Mesenteric fat pad (tissue), 1 donor: ENCODE data around the gene SLC9A2. TPM values are rescaled to one million over a fixed set of nuclear protein-coding genes. Genes with fewer than 3 reads are reported as not detected.

Source experiments
- DNase-seq: peaks from one replicate; pipeline ENCODE4 v3.0.0-alpha.2; 2020; ENCODE audit warnings: low spot score
- total RNA-seq: library from RNA; stranded (reverse); fragmentation: NEBNext Ultra II Directional; extraction: Animal tissue kit (Norgen Biotek cat#: 25700); gene quantifications from one replicate; pipeline ENCODE4 v1.2.1, GENCODE V29; 2021
- donor health status: DM: yes; HTN: yes; CAD: no.

Gene SLC9A2
- total RNA-seq, 1 donor from 2014 or later = not detected

- no peak for DNase-seq
Observed at GRCh38 chr2:102672107-102672776, 52.9 kb downstream of the SLC9A2 start.

GRCh38 chr2:102674370-102674769 is 55.0 kb downstream of the SLC9A2 start:
- DNase-seq = no peak

- no peak for DNase-seq
Observed at GRCh38 chr2:102674836-102675235, 55.5 kb downstream of the SLC9A2 start.

GRCh38 chr2:102677244-102678215 is 58.2 kb downstream of the SLC9A2 start:
- no peak for DNase-seq

GRCh38 chr2:102678442-102678841 is 59.1 kb downstream of the SLC9A2 start:
- no peak for DNase-seq

DNA sequence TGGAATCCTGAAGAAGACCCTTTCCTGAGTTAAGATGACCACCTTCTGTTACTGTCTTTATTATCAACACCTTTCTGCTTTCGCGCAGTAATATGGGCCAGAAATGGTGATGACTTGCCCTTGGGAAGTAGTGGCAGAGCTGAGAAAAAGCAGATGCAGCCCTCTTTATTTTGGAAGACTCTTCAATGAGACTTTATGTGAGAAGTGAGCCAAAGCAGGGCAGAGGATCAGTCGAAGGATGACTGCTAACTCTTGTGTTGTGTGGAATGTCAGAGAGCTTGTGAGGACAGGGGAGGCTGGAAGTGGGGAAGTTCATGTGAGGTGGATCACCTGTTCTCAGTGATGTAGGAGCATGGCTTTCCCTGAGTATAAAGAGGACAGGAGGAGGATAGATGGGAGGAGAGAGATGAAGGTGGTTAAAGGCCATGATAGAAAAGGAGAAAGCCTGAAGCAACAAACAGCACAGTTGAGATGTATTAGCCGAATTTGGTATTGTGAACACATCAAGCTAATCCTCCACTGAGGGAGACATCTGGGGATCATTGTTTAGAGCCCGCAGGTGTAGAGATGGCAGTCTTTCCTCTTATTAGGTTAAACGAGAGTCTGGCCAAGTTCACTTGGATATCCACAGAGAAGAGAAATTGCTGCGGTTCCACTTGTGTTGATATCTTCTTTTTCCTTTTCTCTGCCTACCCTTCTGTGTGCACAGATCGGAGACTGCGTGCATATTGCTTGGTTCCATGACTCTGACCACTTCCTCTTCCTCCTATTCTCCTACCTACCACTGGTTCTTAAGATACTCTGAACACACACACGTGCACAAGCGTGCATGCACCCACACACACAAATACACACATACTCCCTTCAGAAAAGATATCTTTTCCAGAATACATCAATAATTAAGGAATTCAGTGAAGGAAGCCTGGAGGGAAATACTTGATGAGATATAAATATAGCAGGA is 67.4 kb downstream of the SLC9A2 start:
- DNase-seq = no peak

GRCh38 chr2:102690012-102690411 is 70.7 kb downstream of the SLC9A2 start:
- no peak for DNase-seq

DNA sequence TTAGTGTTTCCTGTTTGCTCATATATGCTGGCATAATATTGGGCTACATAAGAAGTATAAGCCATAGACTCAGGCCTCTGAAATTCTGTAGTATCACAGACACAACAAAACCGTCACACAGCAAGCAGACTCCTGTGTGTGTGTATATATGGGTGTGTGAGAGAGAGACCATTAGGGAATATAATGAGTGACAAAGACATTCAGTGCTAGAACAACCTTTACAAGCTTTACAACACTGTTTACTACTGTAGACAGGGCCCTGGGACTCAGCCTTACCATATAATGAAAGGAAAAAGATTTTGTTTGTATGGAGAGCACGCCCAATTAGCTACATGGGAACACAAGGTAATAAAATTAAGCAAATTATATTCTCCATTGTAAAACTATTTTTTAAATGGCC is 77.1 kb downstream of the SLC9A2 start:
- DNase-seq = no peak

- no peak for DNase-seq
Observed at GRCh38 chr2:102698369-102699111, 79.2 kb downstream of the SLC9A2 start.

DNA sequence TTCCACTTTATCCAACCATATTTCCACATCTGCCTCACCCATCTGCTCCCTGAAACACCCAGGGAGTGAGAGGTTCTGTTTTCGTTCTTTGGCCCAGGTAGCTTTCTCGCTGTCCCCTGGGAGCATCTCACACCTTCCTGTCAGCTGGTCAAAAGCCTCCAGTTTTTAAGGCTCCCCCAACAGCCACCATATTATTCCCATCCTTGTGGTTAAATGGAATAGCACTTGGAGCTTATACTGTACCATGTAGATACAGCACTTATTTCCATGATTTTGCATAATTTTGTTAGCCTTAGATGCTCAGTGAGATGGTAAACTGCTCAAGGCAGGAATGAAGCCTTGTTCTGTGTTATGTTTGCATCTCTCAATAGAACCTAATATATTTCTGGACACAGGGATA is 84.0 kb downstream of the SLC9A2 start:
- no peak for DNase-seq

DNA sequence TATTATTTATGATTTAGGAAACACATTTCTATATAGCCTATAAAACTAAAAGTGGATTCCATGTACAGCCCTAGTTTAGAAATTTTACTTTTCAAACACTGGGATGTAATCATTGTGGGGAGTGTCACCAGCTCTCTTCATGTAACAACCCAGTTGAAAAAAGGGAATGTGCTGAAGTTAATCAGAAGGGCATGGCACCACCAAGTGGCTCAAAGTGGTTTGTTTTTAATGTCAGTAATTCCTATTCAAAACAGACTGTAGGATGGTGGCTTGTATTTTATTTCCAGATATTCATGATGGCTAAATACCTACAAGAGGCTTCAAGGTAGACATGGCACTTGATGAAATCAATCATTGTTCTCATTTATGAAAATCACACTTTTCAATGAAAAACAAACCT is 84.4 kb downstream of the SLC9A2 start:
- DNase-seq = no peak

DNA sequence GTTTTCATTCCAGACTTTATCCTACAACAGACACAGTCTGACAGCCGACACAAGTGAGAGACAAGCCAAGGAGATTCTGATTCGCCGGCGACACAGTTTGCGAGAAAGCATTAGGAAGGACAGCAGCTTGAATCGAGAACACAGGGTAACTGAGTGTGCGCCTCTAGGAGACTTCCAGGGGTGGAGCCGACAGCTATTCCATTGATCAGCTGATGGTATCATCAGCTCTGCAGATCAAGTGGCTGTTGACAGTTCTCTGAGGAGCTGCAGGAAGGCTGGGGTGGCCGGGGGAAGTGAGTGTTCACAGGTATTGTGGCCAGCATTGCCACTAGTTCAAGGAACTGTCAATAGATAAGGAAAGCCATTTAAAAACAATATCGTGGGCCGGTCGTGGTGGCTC is 85.2 kb downstream of the SLC9A2 start:
- no peak for DNase-seq

- no peak for DNase-seq
Observed at GRCh38 chr2:102707796-102708695, 88.7 kb downstream of the SLC9A2 start.

- DNase-seq = no peak
Observed at GRCh38 chr2:102708847-102709559, 89.7 kb downstream of the SLC9A2 start.

DNA sequence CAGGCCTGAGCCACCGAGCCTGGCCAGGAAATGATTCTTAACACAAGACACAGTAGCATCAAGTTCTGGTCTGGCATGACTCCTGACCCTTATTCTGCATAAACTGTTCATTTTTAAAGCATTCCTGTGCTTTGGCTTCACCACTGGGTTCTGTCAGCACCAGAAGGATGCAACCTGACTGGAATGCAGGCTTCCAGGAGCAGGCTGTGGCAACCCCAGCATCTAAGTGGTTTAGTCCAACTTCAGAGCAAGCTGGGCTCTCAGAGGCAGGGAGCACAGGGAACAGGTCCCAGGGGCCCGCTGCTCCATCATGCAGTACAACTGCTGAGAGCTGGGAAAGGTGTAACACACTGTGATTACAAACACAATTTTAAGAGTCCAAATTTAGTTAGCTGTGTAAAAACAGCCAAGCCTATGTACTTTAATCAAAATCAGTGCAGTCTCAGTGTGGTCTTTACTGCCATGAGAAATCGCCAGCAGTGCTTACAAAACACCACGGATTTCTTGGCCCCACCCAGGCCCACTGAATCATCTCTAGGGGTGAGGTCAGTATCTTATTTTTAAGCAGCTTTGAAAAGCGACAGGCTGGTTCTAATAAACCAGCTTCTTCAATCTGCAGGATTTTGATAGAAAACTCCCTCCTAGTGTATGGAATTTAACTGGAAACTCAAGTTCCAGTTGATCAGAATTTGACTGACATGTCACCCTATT is 98.1 kb downstream of the SLC9A2 start:
- no peak for DNase-seq

DNA sequence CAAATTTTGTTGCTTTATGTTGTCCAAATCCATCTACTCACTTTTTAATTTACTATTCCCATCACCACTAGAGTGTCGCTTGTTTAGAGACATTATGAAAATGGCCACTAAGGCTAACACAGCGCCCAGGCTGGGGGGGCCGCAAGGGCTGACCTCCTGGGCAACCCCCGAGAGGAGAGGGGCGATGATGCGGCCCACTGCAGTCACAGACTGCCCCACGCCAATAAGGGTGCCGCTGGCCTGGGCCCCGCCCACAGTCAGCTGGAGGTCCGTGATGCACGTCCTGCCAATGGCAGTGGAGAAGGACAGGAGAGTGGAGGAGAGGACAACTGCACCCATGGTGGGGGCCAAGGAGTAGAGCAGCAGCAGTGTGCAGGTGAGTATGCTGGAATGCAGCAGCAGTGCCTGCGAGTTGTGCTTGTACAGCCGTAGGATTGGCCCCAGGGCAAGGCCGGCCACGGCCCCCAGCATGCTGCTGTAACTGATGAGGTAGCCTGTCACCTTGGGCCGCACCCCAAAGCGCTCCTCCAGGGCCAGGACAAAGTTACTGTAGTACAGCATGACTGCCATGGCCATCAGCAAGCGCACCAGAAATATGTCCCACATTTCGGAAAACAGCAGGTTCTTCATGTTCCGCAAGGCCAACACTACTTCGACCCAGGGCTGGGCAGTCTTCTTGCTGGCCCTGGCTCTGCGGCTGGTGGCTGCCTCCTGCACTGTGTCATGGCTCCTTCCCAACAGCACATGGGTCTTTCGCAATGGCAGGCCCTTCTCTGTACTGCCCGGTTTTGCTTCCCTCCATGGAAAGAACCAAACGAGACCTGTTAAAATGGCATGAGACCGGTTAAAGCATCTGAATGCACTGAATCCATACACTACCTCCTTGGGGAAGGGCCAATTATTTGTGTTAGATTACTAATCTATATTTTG is 99.3 kb downstream of the SLC9A2 start:
- no peak for DNase-seq

DNA sequence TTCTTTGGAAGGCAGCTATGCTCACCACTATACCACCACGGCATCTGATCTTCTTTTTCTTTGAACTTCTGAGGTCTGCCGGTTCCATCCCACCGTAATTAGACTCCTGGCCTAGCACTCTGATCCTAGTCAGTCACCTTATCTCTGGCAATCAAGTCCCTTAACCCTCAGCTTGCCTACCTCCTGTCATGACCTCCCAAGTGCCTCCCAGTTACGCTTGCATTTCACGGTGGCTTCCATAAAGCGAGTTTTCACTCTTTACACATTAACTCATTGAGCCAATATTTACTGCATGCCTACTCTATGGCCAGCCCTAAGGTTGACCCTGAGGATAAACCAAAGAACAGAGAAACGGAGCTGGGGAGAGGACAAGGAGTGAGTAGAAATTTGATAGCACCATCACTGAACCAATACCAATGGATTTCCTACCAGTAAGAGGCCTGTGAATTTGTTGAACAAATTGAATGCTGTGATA is 104.7 kb downstream of the SLC9A2 start:
- DNase-seq = no peak
